ENCODE measurements around the gene NEAT1. TPM values are rescaled to one million over a fixed set of nuclear protein-coding genes. Genes with fewer than 3 reads are reported as not detected.
A peak's percentile ranks its signal among the peaks of the same experiment; 100 is the strongest.

NEAT1 gene
- polyA plus RNA-seq, 3 donors = 117 to 471 (median 268) TPM

GRCh38 chr11:65416841-65417701 lies 5.5 kb upstream of the NEAT1 start:
- DNase-seq (ENCODE audit: extremely low read depth in 1 of 11, low read depth in 9 of 11, low spot score in 4 of 11) = no peak

- DNase-seq (ENCODE audit: extremely low read depth in 1 of 11, low read depth in 9 of 11, low spot score in 4 of 11) = no peak
Observed at GRCh38 chr11:65417702-65418430, 4.7 kb upstream of the NEAT1 start.

GRCh38 chr11:65418431-65418680 lies 4.2 kb upstream of the NEAT1 start:
- no peak for DNase-seq (ENCODE audit: extremely low read depth in 1 of 11, low read depth in 9 of 11, low spot score in 4 of 11)

GRCh38 chr11:65418681-65419459 lies 3.7 kb upstream of the NEAT1 start:
- DNase-seq (ENCODE audit: extremely low read depth in 1 of 11, low read depth in 9 of 11, low spot score in 4 of 11) = peak in 10 of 11 donors; percentile 86 to 96 (median 92)

GRCh38 chr11:65419460-65419771 lies 3.2 kb upstream of the NEAT1 start:
- DNase-seq (ENCODE audit: extremely low read depth in 1 of 11, low read depth in 9 of 11, low spot score in 4 of 11) = no peak

GRCh38 chr11:65419772-65420481 lies 2.7 kb upstream of the NEAT1 start:
- peak in 1 of 11 donors; percentile 80 for DNase-seq (ENCODE audit: extremely low read depth in 1 of 11, low read depth in 9 of 11, low spot score in 4 of 11)

GRCh38 chr11:65420506-65420905 lies 2.1 kb upstream of the NEAT1 start:
- DNase-seq (ENCODE audit: extremely low read depth in 1 of 11, low read depth in 9 of 11, low spot score in 4 of 11) = no peak

GRCh38 chr11:65420979-65421793 lies 1.4 kb upstream of the NEAT1 start:
- no peak for DNase-seq (ENCODE audit: extremely low read depth in 1 of 11, low read depth in 9 of 11, low spot score in 4 of 11)

GRCh38 chr11:65421794-65422632 lies 585 bp upstream of the NEAT1 start:
- peak in 10 of 11 donors; percentile 87 to 97 (median 94) for DNase-seq (ENCODE audit: extremely low read depth in 1 of 11, low read depth in 9 of 11, low spot score in 4 of 11)

GRCh38 chr11:65423516-65424204 lies 1.1 kb downstream of the NEAT1 start:
- DNase-seq (ENCODE audit: extremely low read depth in 1 of 11, low read depth in 9 of 11, low spot score in 4 of 11) = no peak

GRCh38 chr11:65424205-65425104 lies 1.9 kb downstream of the NEAT1 start:
- no peak for DNase-seq (ENCODE audit: extremely low read depth in 1 of 11, low read depth in 9 of 11, low spot score in 4 of 11)

- DNase-seq (ENCODE audit: extremely low read depth in 1 of 11, low read depth in 9 of 11, low spot score in 4 of 11) = no peak
Observed at GRCh38 chr11:65425105-65425970, 2.7 kb downstream of the NEAT1 start.

- DNase-seq (ENCODE audit: extremely low read depth in 1 of 11, low read depth in 9 of 11, low spot score in 4 of 11) = no peak
Observed at GRCh38 chr11:65425971-65426838, 3.6 kb downstream of the NEAT1 start.

Measured in renal cortex interstitium (tissue), 11 donors.